NCI-H2107 treated with DMSO at 0.1 percent for 48 hours (cell line): Measurements from ENCODE around the gene SLC25A6.
"Not testable (repeated sequence)": the region's sequence is repeated elsewhere in the genome, so short reads cannot be mapped to it uniquely, and the experiment has no call there.

ENCODE experiments used
- DNase-seq: peaks from one replicate; lab custom pipeline; 2025; ENCODE audit not compliant: unreplicated experiment; lab: John Stamatoyannopoulos, UW

SLC25A6 gene

GRCh38 chrX:1355131-1356046 lies 36.5 kb downstream of the SLC25A6 start:
- no peak for DNase-seq

DNA sequence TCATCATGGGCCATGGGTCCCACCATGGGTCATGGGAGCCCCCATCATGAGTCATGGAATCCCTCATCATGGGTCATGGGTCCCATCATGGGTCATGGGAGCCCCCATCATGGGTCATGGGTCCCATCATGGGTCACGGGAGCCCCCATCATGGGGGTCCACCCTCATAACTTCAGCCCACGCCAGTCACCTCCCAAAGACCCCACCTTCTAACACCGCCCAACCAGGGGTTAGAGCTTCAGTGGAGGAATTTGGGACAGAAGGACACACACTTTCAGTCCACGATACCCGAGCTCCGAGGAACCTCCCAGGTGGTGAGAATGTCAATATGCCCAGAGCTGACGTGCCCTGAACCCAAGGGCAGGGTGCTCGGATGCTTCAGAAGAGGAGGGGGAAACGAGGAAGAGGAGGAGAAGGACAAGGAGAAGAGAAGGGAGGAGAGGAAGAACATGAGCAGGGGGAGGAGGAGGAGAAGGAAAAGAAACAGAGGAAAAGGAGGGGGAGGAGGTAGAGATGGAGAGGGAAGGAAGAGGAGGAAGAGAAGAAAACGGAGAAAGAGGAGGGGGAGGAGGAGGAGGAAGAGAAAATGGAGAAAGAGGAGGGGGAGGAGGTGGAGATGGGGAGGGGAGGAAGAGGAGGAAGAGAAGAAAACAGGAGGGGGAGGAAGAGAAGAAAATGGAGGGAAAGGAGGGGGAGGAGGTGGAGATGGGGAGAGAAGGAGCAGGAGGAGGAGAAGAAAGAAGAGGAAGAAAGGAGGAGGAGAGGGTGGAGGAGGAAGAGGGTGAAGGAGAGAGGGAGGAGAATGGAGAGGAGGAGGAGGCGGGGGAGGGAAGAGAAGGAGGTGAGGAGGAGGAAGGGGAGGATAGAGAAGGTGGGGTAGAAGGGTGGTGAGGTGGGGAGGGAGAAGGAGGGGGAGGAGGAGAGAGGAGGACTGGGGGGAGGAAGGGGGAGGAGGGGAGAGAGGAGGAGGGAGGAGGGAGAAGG lies 37.6 kb downstream of the SLC25A6 start:
- no peak for DNase-seq

DNA sequence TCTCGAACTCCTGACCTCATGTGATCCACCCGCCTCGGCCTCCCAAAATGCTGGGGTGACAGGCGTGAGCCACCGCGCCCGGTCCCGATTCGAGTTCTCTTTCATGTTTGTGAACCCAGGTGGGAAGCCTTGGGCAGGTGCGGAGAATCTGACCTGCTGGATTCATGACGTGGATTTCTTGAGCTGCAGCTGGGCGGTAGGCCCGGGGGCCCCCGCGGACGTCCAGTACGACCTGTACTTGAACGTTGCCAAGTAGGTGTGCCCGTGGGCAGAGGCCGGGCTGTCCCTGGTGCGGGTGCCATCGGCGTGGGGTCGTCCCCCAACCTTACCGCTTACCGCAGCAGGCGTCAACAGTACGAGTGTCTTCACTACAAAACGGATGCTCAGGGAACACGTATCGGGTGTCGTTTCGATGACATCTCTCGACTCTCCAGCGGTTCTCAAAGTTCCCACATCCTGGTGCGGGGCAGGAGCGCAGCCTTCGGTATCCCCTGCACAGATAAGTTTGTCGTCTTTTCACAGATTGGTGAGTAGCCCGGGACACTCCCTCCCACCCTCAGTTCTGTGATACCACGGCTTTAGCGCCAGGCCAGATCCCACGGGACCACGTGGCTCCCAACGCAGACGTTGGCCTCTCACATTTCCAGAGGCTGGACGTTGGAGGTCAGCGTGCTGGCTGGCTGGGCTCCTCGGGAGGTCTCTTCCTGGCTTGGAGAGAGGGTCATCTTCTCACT lies 39.8 kb downstream of the SLC25A6 start:
- no peak for DNase-seq

DNA sequence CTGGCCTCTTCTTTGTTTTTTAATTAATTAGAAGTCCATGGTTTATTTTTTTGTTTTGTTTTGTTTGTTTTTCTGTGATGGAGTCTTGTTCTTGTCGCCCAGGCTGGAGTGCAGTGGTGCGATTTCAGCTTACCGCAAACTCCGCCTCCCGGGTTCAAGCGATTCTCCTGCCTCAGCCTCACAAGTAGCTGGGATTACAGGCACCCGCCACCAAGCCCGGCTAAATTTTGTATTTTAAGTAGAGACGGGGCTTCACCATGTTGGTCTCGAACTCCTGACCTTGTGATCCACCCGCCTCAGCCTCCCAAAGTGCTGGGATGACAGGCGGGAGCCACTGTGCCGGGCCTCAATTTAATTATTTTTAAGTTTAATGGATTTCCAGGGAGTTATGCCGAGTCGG lies 42.3 kb downstream of the SLC25A6 start:
- not testable (repeated sequence) for DNase-seq

DNA sequence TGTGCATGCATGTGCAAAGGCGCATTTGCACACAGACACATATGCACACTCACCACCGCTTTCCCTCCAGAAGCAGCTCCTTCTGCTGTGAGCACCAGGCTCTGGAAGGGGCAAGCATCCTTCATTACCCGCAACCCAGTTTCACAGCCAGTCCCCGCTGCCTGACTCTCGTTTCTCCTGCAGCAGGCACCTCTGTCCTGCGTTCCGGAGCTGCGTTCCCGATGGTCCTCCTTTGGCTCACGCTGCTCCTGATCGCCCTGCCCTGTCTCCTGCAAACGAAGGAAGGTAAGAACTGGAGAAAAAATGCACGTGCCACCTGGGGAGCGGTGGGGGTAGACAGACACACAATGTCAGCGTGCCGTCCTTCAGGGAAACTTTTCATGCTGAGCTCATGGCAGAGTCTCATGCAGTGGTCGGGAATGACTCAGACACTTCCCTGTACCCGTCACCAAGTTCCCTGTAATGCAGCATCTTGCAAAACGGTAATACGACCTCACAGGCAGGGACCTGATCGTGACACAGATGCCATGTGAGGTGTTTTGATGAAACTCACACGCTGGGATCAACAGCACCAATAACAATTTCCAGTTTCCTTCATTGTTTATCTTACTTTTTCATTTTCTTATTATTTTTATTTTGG lies 50.2 kb downstream of the SLC25A6 start:
- no peak for DNase-seq

DNA sequence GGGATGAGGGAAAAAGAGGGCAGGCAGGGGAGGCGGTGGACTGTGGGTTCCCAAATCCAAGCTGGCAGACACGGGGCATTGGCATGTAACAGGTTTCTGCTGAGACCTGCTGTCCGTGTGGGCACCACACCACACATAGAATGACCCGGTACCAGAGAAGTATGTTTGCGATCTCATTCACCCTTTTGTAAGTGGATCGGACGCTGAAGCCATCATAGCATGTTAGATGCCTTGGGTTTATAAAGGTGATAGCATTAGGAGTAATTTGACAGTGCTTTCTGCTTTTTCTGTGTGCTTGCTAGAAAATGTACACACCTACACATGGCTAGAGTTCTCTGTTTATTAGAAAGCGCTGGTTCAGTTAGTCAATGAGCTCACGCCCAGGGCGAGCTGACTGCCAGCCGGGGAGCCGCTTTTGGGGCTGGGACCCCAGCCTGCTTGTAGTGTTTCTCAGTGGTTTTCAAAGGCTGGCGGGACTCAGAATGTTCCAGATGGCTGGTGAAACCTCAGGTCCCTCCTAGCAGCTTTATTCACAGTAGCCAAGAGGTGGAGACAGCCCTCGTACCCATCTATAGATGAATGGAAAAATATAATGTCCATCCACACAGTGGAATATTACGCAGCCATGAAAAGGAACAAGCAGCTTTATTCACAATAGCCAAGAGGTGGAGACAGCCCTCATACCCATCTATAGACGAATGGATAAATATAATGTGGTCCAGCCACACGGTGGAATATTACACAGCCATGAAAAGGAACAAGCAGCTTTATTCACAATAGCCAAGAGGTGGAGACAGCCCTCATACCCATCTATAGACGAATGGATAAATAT lies 54.7 kb downstream of the SLC25A6 start:
- no peak for DNase-seq

- DNase-seq = no peak
Observed at GRCh38 chrX:1336331-1336943, 55.5 kb downstream of the SLC25A6 start, which contains the start of gene IL3RA. TSS of gene IL3RA (plus strand) at chrX:1336785. CDS start at chrX:1341766, 4,981 bp downstream.
